Left kidney (tissue), 8 donors: ENCODE results near the gene ITIH5. TPM values are rescaled to one million over a fixed set of nuclear protein-coding genes. Genes with fewer than 3 reads are reported as not detected.
"Not testable (repeated sequence)": the region's sequence is repeated elsewhere in the genome, so short reads cannot be mapped to it uniquely, and the experiment has no call there.

Source experiments
- DNase-seq: peaks from one replicate; pipeline ENCODE4 v3.0.0-alpha.2; 2013
- long read RNA-seq, 8 donors: transcript quantifications; one replicate each; lab custom pipeline, GENCODE V29; 2026
- polyA plus RNA-seq: library from polyadenylated mRNA; unstranded; fragments of 120-200 nt; gene quantifications from one replicate; pipeline ENCODE4 v1.2.1, GENCODE V29; 2013; ENCODE audit not compliant: insufficient read length

ITIH5 gene
- 31.2 TPM for polyA plus RNA-seq
- long read RNA-seq, donor 1, full-length matches to known transcripts: 5 of 10 reads
- long read RNA-seq, donor 1, partial matches to known transcripts: 5 of 10 reads
- long read RNA-seq, donor 1, other reads (novel, unspliced or antisense): 0 of 10 reads
- long read RNA-seq, donor 2, full-length matches to known transcripts: 1 of 1 reads
- long read RNA-seq, donor 2, partial matches to known transcripts: 0 of 1 reads
- long read RNA-seq, donor 2, other reads (novel, unspliced or antisense): 0 of 1 reads
- long read RNA-seq, donor 3, full-length matches to known transcripts: 2 of 2 reads
- long read RNA-seq, donor 3, partial matches to known transcripts: 0 of 2 reads
- long read RNA-seq, donor 3, other reads (novel, unspliced or antisense): 0 of 2 reads
- long read RNA-seq, donor 4: 0 reads
- long read RNA-seq, donor 5, full-length matches to known transcripts: 4 of 4 reads
- long read RNA-seq, donor 5, partial matches to known transcripts: 0 of 4 reads
- long read RNA-seq, donor 5, other reads (novel, unspliced or antisense): 0 of 4 reads
- long read RNA-seq, donor 6, full-length matches to known transcripts: 1 of 1 reads
- long read RNA-seq, donor 6, partial matches to known transcripts: 0 of 1 reads
- long read RNA-seq, donor 6, other reads (novel, unspliced or antisense): 0 of 1 reads
- long read RNA-seq, donor 7, partial matches to known transcripts: 1,528 of 1,541 reads
- long read RNA-seq, donor 7, other reads (novel, unspliced or antisense): 13 of 1,541 reads
- long read RNA-seq, donor 8, full-length matches to known transcripts: 1 of 1 reads
- long read RNA-seq, donor 8, partial matches to known transcripts: 0 of 1 reads
- long read RNA-seq, donor 8, other reads (novel, unspliced or antisense): 0 of 1 reads

- DNase-seq: no peak
Measured at GRCh38 chr10:7666253-7667023, at the start of gene ITIH5. ITIH5 (minus strand) TSS chr10:7666966; CDS start chr10:7666892, 74 bp downstream.

GRCh38 chr10:7715515-7715914, 48.7 kb upstream of the ITIH5 start:
- no peak for DNase-seq

GRCh38 chr10:7711075-7711474, 44.3 kb upstream of the ITIH5 start:
- DNase-seq: not testable (repeated sequence)

GRCh38 chr10:7710446-7710845, 43.7 kb upstream of the ITIH5 start:
- DNase-seq: no peak

GRCh38 chr10:7708832-7709231, 42.1 kb upstream of the ITIH5 start:
- no peak for DNase-seq

GRCh38 chr10:7707858-7708622, 41.3 kb upstream of the ITIH5 start:
- no peak for DNase-seq

- DNase-seq: no peak
Measured at GRCh38 chr10:7707102-7707501, 40.3 kb upstream of the ITIH5 start.

- no peak for DNase-seq
Measured at GRCh38 chr10:7706534-7707073, 39.8 kb upstream of the ITIH5 start.

- no peak for DNase-seq
Measured at GRCh38 chr10:7705341-7705740, 38.6 kb upstream of the ITIH5 start.

- DNase-seq: no peak
Measured at GRCh38 chr10:7704071-7705016, 37.6 kb upstream of the ITIH5 start.

GRCh38 chr10:7703140-7703539, 36.4 kb upstream of the ITIH5 start, which contains the start of gene ITIH2:
ITIH2 (plus strand) TSS chr10:7703316; CDS start chr10:7703435, 119 bp downstream.
- no peak for DNase-seq

GRCh38 chr10:7702288-7702812, 35.6 kb upstream of the ITIH5 start:
- DNase-seq: no peak

- no peak for DNase-seq
Measured at GRCh38 chr10:7701158-7701742, 34.5 kb upstream of the ITIH5 start.

- no peak for DNase-seq
Measured at GRCh38 chr10:7700577-7701125, 33.9 kb upstream of the ITIH5 start.

GRCh38 chr10:7697426-7697825, 30.7 kb upstream of the ITIH5 start:
- DNase-seq: no peak

- DNase-seq: no peak
Measured at GRCh38 chr10:7696545-7696944, 29.8 kb upstream of the ITIH5 start.

GRCh38 chr10:7693194-7693593, 26.4 kb upstream of the ITIH5 start:
- not testable (repeated sequence) for DNase-seq

GRCh38 chr10:7692368-7692767, 25.6 kb upstream of the ITIH5 start:
- not testable (repeated sequence) for DNase-seq
